Psoas muscle (tissue), 8 donors: ENCODE results near the gene ABCD1. TPM values are rescaled to one million over a fixed set of nuclear protein-coding genes. Genes with fewer than 3 reads are reported as not detected.

Source experiments
- ATAC-seq, 4 donors: fragments of 200-7000 bp; cut with Tn5 transposase; one replicate each; pipeline ENCODE4 v1.9.1; 2020; ENCODE audit warnings: moderate library complexity in 3 of 4, mild to moderate bottlenecking in 2 of 4
- DNase-seq, 2 donors: peaks; one replicate each; pipeline ENCODE4 v3.0.0-alpha.2; 2020
- H3K27ac ChIP-seq: fragments of 200-600 bp; one replicate; pipeline ENCODE4 v1.8.0; 2022
- H3K27me3 ChIP-seq, 3 donors: fragments of 200-600 bp in 1 of 3; one replicate each; pipeline versions ENCODE4 v1.6.1 to v1.8.0; 2013 to 2022; ENCODE audit warnings: low read length in 2 of 3, mild to moderate bottlenecking in 2 of 3, moderate library complexity in 1 of 3; ENCODE audit not compliant: insufficient read depth in 3 of 3
- H3K36me3 ChIP-seq, 2 donors: fragments of 200-600 bp in 1 of 2; one replicate each; pipeline versions ENCODE4 v1.6.1 to v1.8.0; 2013 to 2022; ENCODE audit warnings: low read depth in 1 of 2, mild to moderate bottlenecking in 1 of 2, moderate library complexity in 1 of 2; ENCODE audit not compliant: insufficient read depth in 1 of 2
- H3K4me1 ChIP-seq: fragments of 200-600 bp; one replicate; pipeline ENCODE4 v1.8.0; 2022
- H3K4me3 ChIP-seq: fragments of 200-600 bp; one replicate; pipeline ENCODE4 v1.8.0; 2022; ENCODE audit warnings: mild to moderate bottlenecking
- H3K9me3 ChIP-seq: fragments of 200-600 bp; one replicate; pipeline ENCODE4 v1.8.0; 2022
- WGBS, 3 donors: extraction: QIAGEN DNeasy Blood & Tissue Kit; methylation state at CpG; one replicate each; pipeline versions ENCODE4 v1.1.6 to v1.1.7; 2013; 5-methylcytosine and 5-hydroxymethylcytosine counted together
- intact Hi-C, 2 donors: fragments of 100-400 bp; cut with DNase I; formaldehyde crosslinking; loops; one replicate each; pipeline versions ENCODE4 v1.11.0 to v1.14.2; 2022
- polyA plus RNA-seq, 3 donors: library from polyadenylated mRNA; stranded (reverse); fragments of 200-250 nt; gene quantifications; one replicate each; pipeline ENCODE4 v1.2.3, GENCODE V29; 2013
- total RNA-seq, 4 donors: library from RNA; stranded (reverse); fragmentation: NEBNext Ultra II Directional in 2 of 4; extraction: Animal tissue kit (Norgen Biotek cat#: 25700) in 2 of 4; gene quantifications; one replicate each; pipeline versions ENCODE4 v1.2.1 to v1.2.4, GENCODE V29; 2021 to 2023
- TF ChIP-seq, protein P1 (sequence below): fragments of 200-600 bp; IDR thresholded peaks from one replicate; pipeline ENCODE4 v1.8.0; 2022; ENCODE audit warnings: antibody characterized with exemption
- donor health status: healthy with polysubstance abuse.
- donor health status: DM: no; HTN: no; CAD: no; lungs with moderate emphysema.
- donor health status: Bipolar disorder and iron deficiency.
- donor health status: healthy.
- donor health status: DM: yes; HTN: yes; CAD: no.
- donor health status: DM: no; HTN: no; CAD: no.
- donor health status: DM: no; HTN: no; CAD: no.
- donor health status: DM: yes; HTN: yes; CAD: no.

ABCD1 gene
- total and polyA plus RNA-seq, 7 donors, result 11.7 to 36.0 (median 20.8) TPM

DNA sequence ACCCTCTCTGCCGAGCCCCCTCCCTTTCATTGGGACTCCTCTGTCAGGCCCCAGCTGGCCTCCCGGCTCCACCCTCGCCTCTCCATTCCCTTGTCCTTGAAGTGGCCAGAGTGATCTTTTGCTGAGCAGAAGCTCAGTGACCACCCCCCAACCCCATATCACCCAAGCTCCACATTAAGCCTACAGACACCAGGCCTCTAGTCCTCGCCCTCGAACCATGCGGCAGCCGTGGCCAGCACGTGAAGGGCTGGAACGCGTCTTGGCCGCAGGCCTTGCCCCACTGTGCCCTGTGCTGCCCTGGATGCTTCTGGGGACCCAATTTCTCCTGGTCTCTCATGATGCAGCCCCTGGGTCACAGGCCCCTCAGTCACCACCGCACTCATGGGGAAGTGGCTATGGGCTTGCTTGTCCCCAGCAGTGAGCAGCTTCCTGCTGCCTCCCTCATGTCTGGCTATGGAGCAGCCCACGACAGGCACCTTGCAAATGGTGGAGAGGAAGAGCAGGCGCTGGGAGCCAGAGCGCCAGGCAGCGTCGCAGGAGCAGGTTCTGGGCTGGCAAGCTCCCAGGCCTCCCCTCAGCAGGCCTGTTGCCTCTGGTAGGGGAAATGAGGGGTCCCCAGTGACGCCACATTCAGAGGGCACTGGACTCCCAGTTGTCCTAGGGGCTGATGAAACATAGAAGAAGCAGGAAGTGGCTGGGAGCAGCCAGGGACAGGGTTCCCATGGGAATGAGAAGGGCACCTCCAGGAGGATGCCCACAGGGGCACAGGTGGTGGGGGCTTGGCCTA lies 55.4 kb downstream of the ABCD1 start:
- DNase-seq, result no peak
- 62 to 79% (median 67%) methylated on average over 15 to 18 of the region's 18 CpGs for WGBS, 3 donors

DNA sequence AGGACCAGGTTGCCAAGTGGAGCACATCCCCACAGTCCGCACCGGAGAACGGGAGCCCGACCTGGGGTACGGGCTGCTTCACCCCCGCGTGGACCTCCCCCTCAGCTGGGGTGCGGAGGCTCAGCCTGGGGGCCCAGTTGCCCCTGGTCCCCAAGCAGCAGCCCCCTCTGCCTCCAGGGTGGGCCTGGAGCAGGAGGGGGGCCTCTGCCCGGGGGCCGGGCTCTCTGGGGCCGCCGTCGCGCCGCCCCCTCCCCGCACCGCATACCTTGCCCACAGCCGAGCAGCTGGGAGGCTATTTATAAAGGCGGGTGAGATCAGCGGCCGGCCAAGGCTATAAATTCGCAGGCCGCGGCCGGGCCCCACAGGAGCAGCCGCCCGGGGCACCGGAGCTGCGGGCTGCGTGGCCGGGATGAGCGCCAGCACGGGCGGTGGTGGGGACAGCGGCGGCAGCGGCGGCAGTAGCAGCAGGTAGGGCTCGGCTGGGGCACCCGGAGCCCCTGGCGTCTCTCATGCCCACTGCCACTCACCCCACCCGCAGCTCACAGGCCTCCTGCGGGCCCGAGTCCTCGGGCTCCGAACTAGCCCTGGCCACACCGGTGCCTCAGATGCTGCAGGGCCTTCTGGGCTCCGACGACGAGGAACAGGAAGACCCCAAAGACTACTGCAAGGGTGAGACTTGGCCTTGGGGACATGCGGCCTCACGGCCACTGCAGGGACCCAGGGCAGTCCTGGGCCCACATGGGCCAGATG lies 56.2 kb downstream of the ABCD1 start, which contains the start of gene SRPK3:
SRPK3 (plus strand) TSS at position 364 of the 750 bp plus-strand sequence; CDS start at position 410, 46 bp downstream.
- intact Hi-C loops, result loop anchor here in 1 of 2 donors (5.0 kb wide), 1 partner anchor 186 kb away; no protein-coding TSS in a partner anchor
- ATAC-seq, result peak; percentile 76 to 86 (median 82)
- peaks cover 2 to 12% of the 10 kb centered on the region in 2 donors for H3K36me3 ChIP-seq
- TF ChIP-seq, protein P1, sequence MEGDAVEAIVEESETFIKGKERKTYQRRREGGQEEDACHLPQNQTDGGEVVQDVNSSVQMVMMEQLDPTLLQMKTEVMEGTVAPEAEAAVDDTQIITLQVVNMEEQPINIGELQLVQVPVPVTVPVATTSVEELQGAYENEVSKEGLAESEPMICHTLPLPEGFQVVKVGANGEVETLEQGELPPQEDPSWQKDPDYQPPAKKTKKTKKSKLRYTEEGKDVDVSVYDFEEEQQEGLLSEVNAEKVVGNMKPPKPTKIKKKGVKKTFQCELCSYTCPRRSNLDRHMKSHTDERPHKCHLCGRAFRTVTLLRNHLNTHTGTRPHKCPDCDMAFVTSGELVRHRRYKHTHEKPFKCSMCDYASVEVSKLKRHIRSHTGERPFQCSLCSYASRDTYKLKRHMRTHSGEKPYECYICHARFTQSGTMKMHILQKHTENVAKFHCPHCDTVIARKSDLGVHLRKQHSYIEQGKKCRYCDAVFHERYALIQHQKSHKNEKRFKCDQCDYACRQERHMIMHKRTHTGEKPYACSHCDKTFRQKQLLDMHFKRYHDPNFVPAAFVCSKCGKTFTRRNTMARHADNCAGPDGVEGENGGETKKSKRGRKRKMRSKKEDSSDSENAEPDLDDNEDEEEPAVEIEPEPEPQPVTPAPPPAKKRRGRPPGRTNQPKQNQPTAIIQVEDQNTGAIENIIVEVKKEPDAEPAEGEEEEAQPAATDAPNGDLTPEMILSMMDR, result no peak
- H3K27ac ChIP-seq, result peak within 1 kb of the TSS; percentile 87
- WGBS, 3 donors, result 3 to 46% (median 5%) methylated on average over 11 to 52 of the region's 52 CpGs
- no peaks in the 10 kb centered on the region for H3K27me3 ChIP-seq
- no peaks in the 10 kb centered on the region for H3K9me3 ChIP-seq
- DNase-seq, result peak in 1 of 2 donors; percentile 83
- peak within 1 kb of the TSS; percentile 56 for H3K4me3 ChIP-seq
- H3K4me1 ChIP-seq, result no peaks in the 10 kb centered on the region

More for the DNA sequence above, 55.4 kb downstream of the ABCD1 start:
- peaks cover 2 to 9% of the 10 kb centered on the region in 2 donors for H3K36me3 ChIP-seq
- peak; percentile 6 to 20 (median 12) for ATAC-seq
- no peaks in the 10 kb centered on the region for H3K4me1 ChIP-seq
- peak overlapping the region; percentile 56 for H3K4me3 ChIP-seq
- no peaks in the 10 kb centered on the region for H3K27me3 ChIP-seq
- H3K27ac ChIP-seq, result peak overlapping the region; percentile 87
- H3K9me3 ChIP-seq, result no peaks in the 10 kb centered on the region
- TF ChIP-seq, protein P1, result no peak
- intact Hi-C loops, result loop anchor here in 1 of 2 donors (5.0 kb wide), 1 partner anchor 187 kb away; no protein-coding TSS in a partner anchor

DNA sequence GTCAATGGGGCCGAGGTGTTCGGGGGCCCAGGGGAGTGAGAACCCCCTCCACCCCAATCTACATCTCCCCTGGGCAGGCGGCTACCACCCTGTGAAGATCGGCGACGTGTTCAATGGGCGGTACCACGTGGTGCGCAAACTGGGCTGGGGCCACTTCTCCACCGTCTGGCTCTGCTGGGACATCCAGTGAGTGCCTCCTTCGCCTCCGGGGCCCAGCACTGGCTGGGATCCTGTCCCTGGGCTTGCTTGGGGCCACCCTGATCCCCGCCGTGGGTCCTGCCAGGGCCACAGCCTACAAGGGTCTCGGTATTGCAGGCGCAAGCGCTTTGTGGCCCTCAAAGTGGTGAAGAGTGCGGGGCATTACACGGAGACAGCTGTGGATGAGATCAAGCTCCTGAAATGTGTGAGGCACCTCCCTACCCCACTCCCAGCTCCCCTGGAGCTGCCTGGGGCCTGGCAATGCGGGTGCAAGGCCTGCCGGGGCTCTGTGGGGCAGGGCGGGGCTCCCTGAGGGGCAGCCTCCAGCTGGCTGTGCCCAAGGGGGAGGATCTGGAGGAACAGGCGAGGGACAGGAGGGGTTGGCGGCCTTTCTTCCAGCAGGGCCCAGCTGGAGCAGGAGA lies 56.9 kb downstream of the ABCD1 start:
- intact Hi-C loops, result loop anchor here in 1 of 2 donors (5.0 kb wide), 1 partner anchor 186 kb away; no protein-coding TSS in a partner anchor
- TF ChIP-seq, protein P1, result no peak
- Histone ChIP-seq H3K27me3 (no peaks in the 10 kb centered on the region), H3K27ac (peak overlapping the region; percentile 87), H3K9me3 (no peaks in the 10 kb centered on the region), H3K4me1 (no peaks in the 10 kb centered on the region), H3K4me3 (peak overlapping the region; percentile 56), H3K36me3 (peaks cover 2 to 18% of the 10 kb centered on the region in 2 donors)
- WGBS, 3 donors, result 15 to 49% (median 32%) methylated on average over 17 to 24 of the region's 24 CpGs
- peak; percentile 64 to 83 (median 72) for ATAC-seq
- DNase-seq, result no peak

DNA sequence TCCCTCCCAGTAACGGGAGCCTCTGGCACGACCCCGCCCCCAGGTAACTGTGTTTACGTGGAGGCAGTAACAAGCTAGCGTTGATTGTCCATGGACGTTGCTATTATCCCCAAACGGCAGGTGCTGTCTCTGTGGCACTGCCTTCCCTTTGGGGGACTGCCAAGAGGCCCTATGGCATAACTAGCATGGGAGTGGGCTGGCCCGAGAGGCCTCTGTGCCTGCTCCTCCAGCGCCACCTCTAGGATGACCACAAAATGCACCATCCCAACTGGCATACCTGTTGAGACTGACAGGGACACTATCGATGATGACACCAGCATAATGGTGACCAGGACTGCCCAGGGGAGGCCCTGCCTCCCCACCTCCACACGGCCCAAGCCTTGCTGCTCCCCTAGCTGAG lies 57.7 kb downstream of the ABCD1 start:
- intact Hi-C loops, result loop anchor here in 1 of 2 donors (5.0 kb wide), 1 partner anchor 185 kb away; no protein-coding TSS in a partner anchor
- WGBS, 3 donors, result 19 to 58% (median 31%) methylated on average over 6 to 11 of the region's 11 CpGs

More for the DNA sequence above, 57.7 kb downstream of the ABCD1 start:
- Histone ChIP-seq H3K36me3 (peaks cover 2 to 26% of the 10 kb centered on the region in 2 donors), H3K27ac (peak overlapping the region; percentile 87), H3K4me3 (peak overlapping the region; percentile 56), H3K9me3 (no peaks in the 10 kb centered on the region), H3K27me3 (no peaks in the 10 kb centered on the region), H3K4me1 (no peaks in the 10 kb centered on the region)
- DNase-seq (no peak), ATAC-seq (peak; percentile 16 to 57 (median 31))
- TF ChIP-seq, protein P1, result no peak
